ENCODE measurements around the gene HCN2. TPM values are rescaled to one million over a fixed set of nuclear protein-coding genes. Genes with fewer than 3 reads are reported as not detected.

Gene HCN2
- polyA plus RNA-seq, 1 donor = 0.32 TPM

GRCh38 chr19:653425-653824 is 63.7 kb downstream of the HCN2 start:
- DNase-seq (ENCODE audit: low read depth) = no peak

GRCh38 chr19:655691-656090 is 66.0 kb downstream of the HCN2 start:
- no peak for DNase-seq (ENCODE audit: low read depth)

DNA sequence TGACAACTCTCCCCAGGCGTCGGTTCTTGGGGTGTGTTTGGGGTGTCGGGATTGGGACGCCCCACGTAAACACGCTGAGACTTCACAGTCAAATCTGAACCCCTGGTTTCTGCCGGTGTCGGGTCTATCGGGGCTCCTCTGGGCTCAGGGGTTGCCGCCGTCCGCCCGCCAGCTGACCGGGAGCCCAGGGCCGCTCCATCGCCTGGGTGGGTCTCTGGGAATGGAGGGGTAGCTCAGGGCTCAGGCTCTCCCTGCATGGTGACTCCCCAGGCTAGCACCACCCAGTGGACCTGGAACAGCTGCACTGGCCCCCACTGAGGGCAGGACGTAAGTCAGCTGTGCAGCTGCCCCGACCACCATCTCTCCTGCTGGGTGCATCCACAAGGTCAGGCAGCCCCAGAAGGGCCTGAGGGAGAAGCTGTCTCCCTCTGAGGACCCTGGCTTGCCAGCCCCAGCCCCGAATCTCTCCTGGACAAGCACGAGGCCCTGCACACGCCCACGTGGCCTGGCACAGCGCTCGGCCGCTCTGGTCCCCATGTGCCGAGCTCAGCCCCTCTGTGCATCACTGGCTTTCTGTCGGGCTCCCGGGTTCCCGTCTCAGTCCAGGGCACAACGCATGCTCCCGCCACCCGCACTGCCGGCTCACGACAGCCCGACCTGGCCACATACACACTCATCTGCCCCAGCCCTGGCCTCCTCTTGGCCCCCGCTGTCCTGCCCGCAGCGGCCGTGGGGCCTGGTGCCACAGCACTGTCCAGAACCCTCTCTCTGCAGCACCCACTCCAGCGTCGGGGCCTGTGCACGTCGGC is 67.3 kb downstream of the HCN2 start:
- DNase-seq (ENCODE audit: low read depth) = no peak

- no peak for DNase-seq (ENCODE audit: low read depth)
Observed at GRCh38 chr19:657611-658010, 67.9 kb downstream of the HCN2 start.

DNA sequence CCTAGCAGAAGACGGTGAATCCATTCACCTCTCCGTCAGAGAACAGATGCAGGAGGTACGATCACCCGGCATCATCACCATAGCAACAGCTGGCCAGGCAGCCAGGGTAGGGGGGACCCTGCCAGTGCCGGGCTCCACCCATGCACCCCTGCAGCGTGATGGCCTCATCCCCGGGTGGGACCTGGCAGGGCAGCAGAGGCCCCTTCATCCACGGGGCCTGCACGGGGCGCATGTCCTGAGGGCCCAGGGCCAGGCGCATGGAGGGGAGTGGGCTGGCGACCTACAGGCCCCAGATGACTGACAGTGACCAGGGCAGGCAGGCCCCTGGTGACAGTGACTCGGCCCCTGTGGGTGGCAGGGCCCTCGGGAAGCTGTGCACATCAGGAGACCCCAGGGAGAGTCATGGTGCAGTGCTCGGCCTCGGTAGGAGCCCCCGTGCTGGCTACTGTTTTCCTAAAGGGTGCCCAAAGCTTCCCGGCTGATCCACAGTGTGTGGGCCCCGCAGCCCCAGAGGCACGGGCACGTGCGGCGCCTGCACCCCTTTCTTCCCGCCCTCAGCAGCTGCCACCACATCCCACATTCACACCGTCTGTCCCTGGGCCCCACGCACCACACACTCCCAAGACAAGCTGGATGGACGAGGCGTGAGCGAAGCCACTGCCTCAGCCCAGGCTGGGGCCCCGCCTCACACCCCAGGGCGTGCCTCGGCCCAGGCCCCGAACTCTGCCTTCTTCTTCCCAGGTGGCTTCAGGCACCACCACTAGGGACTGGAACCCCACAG is 68.6 kb downstream of the HCN2 start:
- DNase-seq (ENCODE audit: low read depth) = no peak

- DNase-seq (ENCODE audit: low read depth) = no peak
Observed at GRCh38 chr19:658916-659839, 69.5 kb downstream of the HCN2 start.

- DNase-seq (ENCODE audit: low read depth) = no peak
Observed at GRCh38 chr19:660793-661426, 71.2 kb downstream of the HCN2 start.

DNA sequence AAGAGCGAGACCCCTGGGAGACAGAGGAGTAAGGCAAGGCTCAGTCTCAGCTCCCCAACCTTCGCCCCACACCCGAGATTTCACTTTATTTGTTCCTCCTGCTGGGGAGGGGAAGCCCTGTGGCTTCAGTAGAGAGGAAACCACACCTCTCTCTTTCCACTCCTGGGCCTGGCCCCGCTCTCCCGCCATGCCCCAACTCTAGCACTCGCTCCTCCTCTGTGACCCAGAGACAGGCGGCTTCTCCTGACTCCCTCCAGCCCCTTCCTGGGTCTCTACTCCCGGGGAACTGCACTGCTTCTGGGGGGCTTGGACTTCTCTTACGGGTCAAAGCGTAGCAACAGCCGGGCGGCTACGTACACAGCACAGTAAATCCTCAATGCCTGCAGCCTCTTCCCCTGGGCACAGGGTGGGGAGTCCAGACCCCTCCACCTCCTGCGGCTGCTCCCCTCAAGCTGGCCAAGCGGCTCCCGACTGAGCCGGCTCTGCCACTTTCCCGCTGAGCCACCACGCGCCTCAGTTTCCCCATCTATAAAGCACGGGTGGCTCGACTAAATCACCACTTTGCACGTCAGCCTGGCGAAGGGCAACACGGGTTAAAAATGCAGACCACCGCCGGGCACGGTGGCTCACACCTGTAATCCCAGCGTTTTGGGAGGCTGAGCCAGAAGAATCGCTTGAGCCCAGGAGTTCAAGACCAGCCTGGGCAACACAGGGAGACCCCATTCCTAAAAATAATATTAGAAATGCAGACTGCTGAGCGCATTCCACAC is 71.9 kb downstream of the HCN2 start:
- no peak for DNase-seq (ENCODE audit: low read depth)

DNA sequence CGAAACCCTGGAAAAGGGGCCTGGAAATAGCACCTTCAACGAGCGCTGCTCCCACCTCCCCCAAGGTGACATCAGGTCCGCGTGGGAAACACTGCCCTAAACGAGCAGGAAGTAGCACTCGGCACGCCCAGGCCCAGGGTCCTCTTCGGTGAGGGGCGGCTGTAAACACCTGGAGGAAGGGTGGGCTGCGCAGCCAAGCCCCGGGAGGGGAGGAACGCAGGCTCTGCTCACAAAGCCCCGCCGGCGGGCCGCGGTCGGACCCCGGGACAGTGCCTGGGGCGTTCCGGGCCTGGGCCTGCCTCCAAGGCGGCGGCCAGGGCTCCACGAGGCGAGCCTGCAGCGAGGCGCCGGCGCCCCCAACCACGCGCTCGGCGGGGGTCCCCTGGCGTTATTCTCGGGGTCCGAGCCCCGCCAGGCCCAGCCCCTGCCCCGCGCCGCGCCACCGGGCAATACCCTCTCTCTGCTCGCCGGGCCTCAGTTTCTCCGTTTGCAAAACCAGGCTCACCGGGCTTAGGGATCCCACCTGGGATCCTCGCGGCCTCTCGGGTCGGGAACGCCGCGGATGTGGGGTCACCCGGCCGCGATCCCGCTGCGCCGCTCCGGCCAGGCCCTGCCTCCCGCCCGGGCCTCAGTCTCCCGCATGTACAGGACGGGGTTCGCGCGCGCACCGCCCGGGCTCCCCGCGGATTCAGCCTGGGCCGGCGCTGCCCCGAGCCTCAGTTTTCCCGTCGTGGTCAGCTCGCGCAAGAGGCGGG is 72.7 kb downstream of the HCN2 start:
- DNase-seq (ENCODE audit: low read depth) = no peak

DNA sequence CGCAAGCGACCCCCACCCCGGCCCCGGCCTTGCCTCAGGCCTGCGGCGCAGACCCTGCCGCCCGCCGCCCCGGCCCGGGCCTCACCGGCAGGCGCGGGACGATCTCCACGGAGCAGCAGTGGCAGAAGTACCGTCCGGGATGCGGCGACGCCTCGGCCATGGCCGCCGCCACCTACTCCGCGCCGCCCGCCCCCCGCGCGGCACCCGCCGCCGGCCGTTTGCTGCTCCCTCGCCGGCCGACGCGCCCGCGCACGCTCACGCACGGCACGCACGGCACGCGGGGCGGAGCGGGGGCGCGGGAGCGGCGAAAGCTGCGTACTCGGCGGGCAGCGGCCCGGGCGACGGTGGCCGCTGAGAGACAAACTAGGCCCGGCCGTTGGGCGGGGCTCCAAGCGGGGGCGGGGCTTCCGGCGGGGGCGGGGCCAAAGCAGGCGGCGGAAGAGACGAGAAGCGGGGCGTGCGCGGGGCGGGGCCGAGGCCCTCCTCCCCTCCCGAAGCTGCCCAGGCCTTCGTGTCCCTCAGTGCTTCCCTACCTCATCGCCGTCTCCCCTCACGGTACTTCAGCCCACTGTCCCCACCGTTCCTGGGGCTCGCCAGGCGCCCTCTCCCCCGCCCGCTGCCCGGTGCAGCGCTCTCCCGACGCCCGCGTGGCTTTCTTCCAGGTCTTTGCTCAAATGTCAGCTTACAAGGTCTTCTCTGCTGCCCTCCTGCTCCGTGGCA is 73.4 kb downstream of the HCN2 start, which contains the start of gene RNF126:
Gene RNF126 (minus strand): TSS at position 253 of the 720 bp plus-strand sequence. CDS start 93 bp downstream, at position 160.
- peak; percentile 71 for DNase-seq (ENCODE audit: low read depth)

GRCh38 chr19:663682-664117 is 74.0 kb downstream of the HCN2 start:
- no peak for DNase-seq (ENCODE audit: low read depth)

GRCh38 chr19:664913-665443 is 75.3 kb downstream of the HCN2 start:
- no peak for DNase-seq (ENCODE audit: low read depth)

Other genes with a start within 250 kb of the HCN2 start
- 28.1 TPM for gene MIER2, start 245.1 kb upstream of the HCN2 start, polyA plus RNA-seq (ENCODE audit: insufficient read length)
- gene C2CD4C, start 180.7 kb upstream of the HCN2 start, polyA plus RNA-seq (ENCODE audit: insufficient read length) = 0.92 TPM
- gene SHC2, start 128.8 kb upstream of the HCN2 start, polyA plus RNA-seq (ENCODE audit: insufficient read length) = 32.9 TPM
- gene MADCAM1, start 93.4 kb upstream of the HCN2 start, polyA plus RNA-seq (ENCODE audit: insufficient read length) = 7.4 TPM
- gene TPGS1, start 82.4 kb upstream of the HCN2 start, polyA plus RNA-seq (ENCODE audit: insufficient read length) = 8.9 TPM
- 69.0 TPM for gene CDC34, start 58.1 kb upstream of the HCN2 start, polyA plus RNA-seq (ENCODE audit: insufficient read length)
- 0.49 TPM for gene GZMM, start 45.8 kb upstream of the HCN2 start, polyA plus RNA-seq (ENCODE audit: insufficient read length)
- gene BSG, start 17.3 kb upstream of the HCN2 start, polyA plus RNA-seq (ENCODE audit: insufficient read length) = 210 TPM
- 36.1 TPM for gene POLRMT, start 43.7 kb downstream of the HCN2 start, polyA plus RNA-seq (ENCODE audit: insufficient read length)
- 0.20 TPM for gene FGF22, start 50.0 kb downstream of the HCN2 start, polyA plus RNA-seq (ENCODE audit: insufficient read length)
- gene RNF126, start 73.3 kb downstream of the HCN2 start, polyA plus RNA-seq (ENCODE audit: insufficient read length) = 27.6 TPM
- 17.8 TPM for gene FSTL3, start 86.5 kb downstream of the HCN2 start, polyA plus RNA-seq (ENCODE audit: insufficient read length)
- 0.44 TPM for gene PRSS57, start 105.6 kb downstream of the HCN2 start, polyA plus RNA-seq (ENCODE audit: insufficient read length)
- gene PALM, start 119.1 kb downstream of the HCN2 start, polyA plus RNA-seq (ENCODE audit: insufficient read length) = 36.5 TPM
- 0.19 TPM for gene MISP, start 161.2 kb downstream of the HCN2 start, polyA plus RNA-seq (ENCODE audit: insufficient read length)
- 101 TPM for gene PTBP1, start 207.6 kb downstream of the HCN2 start, polyA plus RNA-seq (ENCODE audit: insufficient read length)
- 0.52 TPM for gene PLPPR3, start 232.1 kb downstream of the HCN2 start, polyA plus RNA-seq (ENCODE audit: insufficient read length)
- 1.7 TPM for gene AZU1, start 238.0 kb downstream of the HCN2 start, polyA plus RNA-seq (ENCODE audit: insufficient read length)